IMR-90 (cell line): ENCODE results near the gene XPNPEP2. TPM values are rescaled to one million over a fixed set of nuclear protein-coding genes. Genes with fewer than 3 reads are reported as not detected.

ENCODE experiments used
- ATAC-seq: fragments of 200-7000 bp; cut with Tn5 transposase; 2 replicates; pipeline ENCODE4 v1.9.1; 2020; ENCODE audit warnings: low read depth, mild to moderate bottlenecking, moderate library complexity
- BruUV-seq: library from RNA; stranded (reverse); fragments of 400-500 nt; replicated peaks from 2 replicates; lab custom pipeline; 2021; lab: Mats Ljungman, UMichigan
- CTCF ChIA-PET: fragments of 300-600 bp; formaldehyde crosslinking; extraction: SDS; loops from one replicate; lab custom pipeline; 2021; ENCODE audit warnings: antibody characterized with exemption; lab: Yijun Ruan, JAX
- POLR2A ChIA-PET: fragments of 300-600 bp; sonication (Branson Sonifier 250); formaldehyde crosslinking; loops from one replicate; lab custom pipeline; 2022; ENCODE audit warnings: antibody characterized with exemption; ENCODE audit not compliant: unreplicated experiment; lab: Charles Lee
- DNase-seq: peaks from one replicate; pipeline ENCODE4 v3.0.0; 2013
- H2AFZ ChIP-seq: replicated peaks from 2 replicates; pipeline ENCODE3; 2013; ENCODE audit warnings: low read length, mild to moderate bottlenecking; ENCODE audit not compliant: poor library complexity
- H2AK5ac ChIP-seq: 2 replicates; pipeline ENCODE4 v1.6.1; 2013; ENCODE audit warnings: low read depth, low read length, inconsistent platforms
- H2AK9ac ChIP-seq: replicated peaks from 2 replicates; pipeline ENCODE3; 2013; ENCODE audit warnings: mild to moderate bottlenecking, low read depth, low read length, moderate library complexity; ENCODE audit not compliant: poor library complexity
- H2BK120ac ChIP-seq: 2 replicates; pipeline ENCODE4 v1.6.1; 2013; ENCODE audit warnings: low read depth, low read length, inconsistent platforms
- H2BK15ac ChIP-seq: 3 replicates; pipeline ENCODE4 v1.6.1; 2013; ENCODE audit warnings: low read depth, low read length, inconsistent platforms
- H2BK20ac ChIP-seq: 2 replicates; pipeline ENCODE4 v1.6.1; 2013; ENCODE audit warnings: low read depth, mild to moderate bottlenecking, inconsistent platforms, low read length, moderate library complexity
- H2BK5ac ChIP-seq: 2 replicates; pipeline ENCODE4 v1.6.1; 2013; ENCODE audit warnings: mild to moderate bottlenecking, low read depth, low read length, inconsistent platforms; ENCODE audit not compliant: poor library complexity, severe bottlenecking
- H3K14ac ChIP-seq: replicated peaks from 2 replicates; pipeline ENCODE4 v1.6.1; 2013; ENCODE audit warnings: low read depth, low read length, inconsistent platforms
- H3K18ac ChIP-seq: 2 replicates; pipeline ENCODE4 v1.6.1; 2013; ENCODE audit warnings: low read depth, low read length, control low read depth
- H3K23ac ChIP-seq: 2 replicates; pipeline ENCODE4 v1.6.1; 2013; ENCODE audit warnings: low read depth, low read length, inconsistent platforms
- H3K27ac ChIP-seq: 2 replicates; pipeline ENCODE4 v1.5.1; 2013; ENCODE audit warnings: mild to moderate bottlenecking, control low read depth, low read length; ENCODE audit not compliant: insufficient read depth
- H3K27me3 ChIP-seq: 2 replicates; pipeline ENCODE4 v1.6.1; 2013; ENCODE audit warnings: low read length; ENCODE audit not compliant: control insufficient read depth, insufficient read depth
- H3K36me3 ChIP-seq: 2 replicates; pipeline ENCODE4 v1.6.1; 2013; ENCODE audit warnings: low read length, mixed read lengths; ENCODE audit not compliant: control insufficient read depth, insufficient read depth
- H3K4ac ChIP-seq: 2 replicates; pipeline ENCODE4 v1.6.1; 2013; ENCODE audit warnings: low read depth, low read length, inconsistent platforms
- H3K4me1 ChIP-seq: 2 replicates; pipeline ENCODE4 v1.6.1; 2013; ENCODE audit warnings: low read length, mixed read lengths; ENCODE audit not compliant: control insufficient read depth, insufficient read depth
- H3K4me2 ChIP-seq: 2 replicates; pipeline ENCODE4 v1.6.1; 2013; ENCODE audit warnings: low read depth, mild to moderate bottlenecking, control low read depth, low read length, moderate library complexity
- H3K4me3 ChIP-seq: 2 replicates; pipeline ENCODE4 v1.5.1; 2013; ENCODE audit warnings: low read depth, mild to moderate bottlenecking, control low read depth, low read length, moderate library complexity; ENCODE audit not compliant: insufficient read depth
- H3K56ac ChIP-seq: 2 replicates; pipeline ENCODE4 v1.6.1; 2013; ENCODE audit warnings: low read length, inconsistent platforms; ENCODE audit not compliant: insufficient read depth; ENCODE audit errors: extremely low read depth
- H3K79me1 ChIP-seq, 2 experiments: 2 replicates each; pipeline ENCODE4 v1.6.1; 2013; ENCODE audit warnings: low read length in 2 of 2, inconsistent platforms in 1 of 2, low read depth in 1 of 2
- H3K9ac ChIP-seq: 2 replicates; pipeline ENCODE4 v1.6.1; 2013; ENCODE audit warnings: low read depth, low read length, control low read depth
- H3K9me1 ChIP-seq: 2 replicates; pipeline ENCODE4 v1.6.1; 2013; ENCODE audit warnings: low read length, inconsistent platforms; ENCODE audit not compliant: insufficient read depth
- H3K9me3 ChIP-seq: 2 replicates; pipeline ENCODE4 v1.6.1; 2013; ENCODE audit warnings: low read length; ENCODE audit not compliant: control insufficient read depth, insufficient read depth
- H4K20me1 ChIP-seq: 2 replicates; pipeline ENCODE4 v1.6.1; 2013; ENCODE audit warnings: low read length, inconsistent platforms; ENCODE audit not compliant: insufficient read depth
- H4K5ac ChIP-seq: 2 replicates; pipeline ENCODE4 v1.6.1; 2013; ENCODE audit warnings: mild to moderate bottlenecking, low read depth, low read length, control low read depth
- H4K8ac ChIP-seq, 2 experiments: 2 replicates each; pipeline ENCODE4 v1.6.1; 2013; ENCODE audit warnings: low read depth in 2 of 2, low read length in 2 of 2, control low read depth in 1 of 2, inconsistent platforms in 1 of 2
- H4K91ac ChIP-seq: 2 replicates; pipeline ENCODE4 v1.6.1; 2013; ENCODE audit warnings: low read depth, low read length, inconsistent platforms; ENCODE audit not compliant: insufficient read depth
- BHLHE40 ChIP-seq: fragments of 150-350 bp; IDR thresholded peaks from 2 replicates; pipeline ENCODE4 v1.6.1; 2016; ENCODE audit warnings: mild to moderate bottlenecking, low read depth, low read length
- CEBPB ChIP-seq: IDR thresholded peaks from 2 replicates; pipeline ENCODE4 v1.6.1; 2012; ENCODE audit warnings: low read depth, low read length, improper control_type of control experiment
- CHD1 ChIP-seq: IDR thresholded peaks from 2 replicates; pipeline ENCODE4 v1.6.1; 2012; ENCODE audit warnings: low read depth, low read length, improper control_type of control experiment
- CTCF ChIP-seq: conservative IDR thresholded peaks from 2 replicates; pipeline ENCODE4 v1.5.1; 2012; ENCODE audit warnings: mild to moderate bottlenecking, low read depth, low read length, improper control_type of control experiment
- ELK1 ChIP-seq: fragments of 150-350 bp; IDR thresholded peaks from 2 replicates; pipeline ENCODE4 v1.6.1; 2016; ENCODE audit warnings: low read depth, mild to moderate bottlenecking, low read length, moderate library complexity, borderline replicate concordance
- POLR2A ChIP-seq: IDR thresholded peaks from 2 replicates; pipeline ENCODE4 v1.6.1; 2012; ENCODE audit warnings: mild to moderate bottlenecking, low read depth, low read length
- RAD21 ChIP-seq: IDR thresholded peaks from 2 replicates; pipeline ENCODE4 v1.6.1; 2012; ENCODE audit warnings: low read length, improper control_type of control experiment
- RFX5 ChIP-seq: IDR thresholded peaks from 2 replicates; pipeline ENCODE4 v1.8.0; 2012; ENCODE audit warnings: low read depth, mild to moderate bottlenecking, low read length, moderate library complexity
- WGBS, 2 experiments: methylation state at CpG; one replicate each; pipeline versions ENCODE4 v1.1.5 to v1.1.7; 2013; ENCODE audit warnings: missing lambda C conversion rate in 2 of 2; ENCODE audit not compliant: insufficient read length in 1 of 2; ENCODE audit errors: extremely low coverage in 2 of 2; 5-methylcytosine and 5-hydroxymethylcytosine counted together
- dilution Hi-C: fragments of 300-500 bp; cut with HindIII; formaldehyde crosslinking; loops from one replicate; pipeline ENCODE4 v1.14.3; 2018; ENCODE audit warnings: low sequenced_read_pairs; ENCODE audit not compliant: unreplicated experiment
- in situ Hi-C: fragments of 300-500 bp; cut with MboI; formaldehyde crosslinking; loops from 3 replicates; pipeline ENCODE4 v1.14.3; 2019; ENCODE audit warnings: low sequenced_read_pairs, inconsistent platforms, mixed read lengths
- intact Hi-C: fragments of 100-400 bp; cut with micrococcal nuclease; formaldehyde crosslinking; loops from 2 replicates; pipeline ENCODE4 v1.10.0; 2022
- polyA plus RNA-seq, 3 experiments: library from polyadenylated mRNA; depleted of rRNA; stranded (reverse); fragments of >200 nt; gene quantifications; 2 replicates each; pipeline ENCODE4 v1.2.3, GENCODE V29; 2012; ENCODE audit warnings: low replicate concordance in 1 of 3
- total RNA-seq: library from RNA; depleted of rRNA; stranded (reverse); fragments of >200 nt; gene quantifications from 2 replicates; pipeline ENCODE4 v1.2.3, GENCODE V29; 2012

XPNPEP2 gene
- total and polyA plus RNA-seq, 2 of the 4 experiments (the other 2 are of a cell fraction), result under 0.01 to 0.07 TPM

GRCh38 chrX:129720741-129721140 lies 18.0 kb upstream of the XPNPEP2 start:
- Histone ChIP-seq H2BK5ac (no peak overlapping the region), H3K4me1 (peaks cover 4% of the 10 kb centered on the region), H3K14ac (no peak overlapping the region), H2BK120ac (no peak overlapping the region), H3K9me3 (no peaks in the 10 kb centered on the region), H3K56ac (no peak overlapping the region), H3K9ac (no peak overlapping the region), H2BK15ac (no peak overlapping the region), H3K4me2 (no peak overlapping the region), H3K27me3 (peaks cover 16% of the 10 kb centered on the region), H4K5ac (no peak overlapping the region), H3K27ac (no peak overlapping the region), H4K8ac (no peak overlapping the region), H2AFZ (no peak overlapping the region), H3K4ac (no peak overlapping the region), H3K79me1 (no peaks in the 10 kb centered on the region), H2AK9ac (no peak overlapping the region), H4K20me1 (no peaks in the 10 kb centered on the region), H3K18ac (no peak overlapping the region), H3K9me1 (no peaks in the 10 kb centered on the region), H2AK5ac (no peak overlapping the region), H2BK20ac (no peak overlapping the region), H3K36me3 (no peaks in the 10 kb centered on the region), H3K4me3 (no peak overlapping the region), H3K23ac (no peak overlapping the region), H4K91ac (no peak overlapping the region)
- in situ Hi-C loops (no loop called here), intact Hi-C loops (no loop called here), dilution Hi-C loops (no loop called here)
- ChIA-PET CTCF (no interaction called here), POLR2A (no interaction called here)
- WGBS, 2 experiments, result no CpG with 5 or more reads among the region's 6 CpGs
- ATAC-seq, result no peak
- DNase-seq, result no peak
- no TSS peak for BruUV-seq
- TF ChIP-seq RFX5 (no peak), ELK1 (no peak), CHD1 (no peak), CTCF (no peak), POLR2A (no peak), CEBPB (no peak), RAD21 (no peak), BHLHE40 (no peak)
